H1 (cell line): Measurements from ENCODE around the gene DENND1A. TPM values are rescaled to one million over a fixed set of nuclear protein-coding genes. Genes with fewer than 3 reads are reported as not detected.

Experiments used
- CTCF ChIA-PET: fragments of 300-600 bp; sonication (Branson Sonifier 250); formaldehyde crosslinking; loops from one replicate; lab custom pipeline; 2021; ENCODE audit not compliant: partially characterized antibody; lab: Charles Lee
- POLR2A ChIA-PET: fragments of 300-600 bp; sonication (Branson Sonifier 250); formaldehyde crosslinking; loops from one replicate; lab custom pipeline; 2021; ENCODE audit warnings: inconsistent platforms; ENCODE audit not compliant: partially characterized antibody; lab: Charles Lee
- DNase-seq, 2 experiments: peaks; one replicate each; pipeline versions ENCODE4 v3.0.0 to v3.0.0-alpha.2; 2010 to 2022; ENCODE audit warnings: low spot score in 2 of 2, low read depth in 1 of 2, mixed read lengths in 1 of 2
- FAIRE-seq: peaks from 2 replicates; lab custom pipeline; 2011; peaks lifted over from hg19 to GRCh38; lab: Jason Lieb, UNC
- H2AFZ ChIP-seq: 2 replicates; pipeline ENCODE4 v1.8.1; 2012; ENCODE audit warnings: low read length, inconsistent platforms
- H2AK5ac ChIP-seq: 2 replicates; pipeline ENCODE4 v1.6.1; 2013; ENCODE audit warnings: low read depth, low read length
- H2BK120ac ChIP-seq: replicated peaks from 2 replicates; pipeline ENCODE3; 2013; ENCODE audit warnings: low read depth, low read length, inconsistent platforms
- H2BK12ac ChIP-seq: 2 replicates; pipeline ENCODE4 v1.6.1; 2013; ENCODE audit warnings: low read depth, low read length
- H2BK15ac ChIP-seq: 2 replicates; pipeline ENCODE4 v1.6.1; 2013; ENCODE audit warnings: low read length
- H2BK20ac ChIP-seq: 2 replicates; pipeline ENCODE4 v1.6.1; 2013; ENCODE audit warnings: low read length
- H2BK5ac ChIP-seq: 2 replicates; pipeline ENCODE4 v1.6.1; 2013; ENCODE audit warnings: low read depth, low read length
- H3K14ac ChIP-seq: 2 replicates; pipeline ENCODE4 v1.6.1; 2013; ENCODE audit warnings: inconsistent platforms; ENCODE audit not compliant: insufficient read length
- H3K18ac ChIP-seq: 2 replicates; pipeline ENCODE4 v1.6.1; 2013; ENCODE audit warnings: low read length; ENCODE audit errors: extremely low read depth
- H3K23ac ChIP-seq: 2 replicates; pipeline ENCODE4 v1.6.1; 2013; ENCODE audit warnings: inconsistent platforms; ENCODE audit not compliant: insufficient read length
- H3K23me2 ChIP-seq: 2 replicates; pipeline ENCODE4 v1.6.1; 2013; ENCODE audit warnings: low read depth, low read length
- H3K27ac ChIP-seq: 2 replicates; pipeline ENCODE4 v1.6.1; 2011; ENCODE audit warnings: low read depth, low read length, inconsistent platforms
- H3K27me3 ChIP-seq, 4 experiments: replicated peaks in 1 of 4; 1 replicate in 1 of 4; 2 replicates in 3 of 4; pipeline versions ENCODE4 v1.6.1 to v1.8.1; 2011 to 2013; ENCODE audit warnings: low read length in 3 of 4, mild to moderate bottlenecking in 3 of 4, inconsistent platforms in 2 of 4, mixed read lengths in 2 of 4, moderate library complexity in 1 of 4; ENCODE audit not compliant: control insufficient read depth in 3 of 4, insufficient read depth in 3 of 4; ENCODE audit errors: extremely low read depth in 1 of 4
- H3K36me3 ChIP-seq, 4 experiments: 2 replicates each; pipeline versions ENCODE4 v1.6.1 to v1.8.1; 2011 to 2013; ENCODE audit warnings: mild to moderate bottlenecking in 4 of 4, low read length in 3 of 4, moderate library complexity in 2 of 4, control low read depth in 1 of 4, inconsistent platforms in 1 of 4; ENCODE audit not compliant: insufficient read depth in 4 of 4, control insufficient read depth in 2 of 4
- H3K4ac ChIP-seq: replicated peaks from 2 replicates; pipeline ENCODE3; 2013; ENCODE audit warnings: low read length, low read depth, mixed read lengths, inconsistent platforms; ENCODE audit not compliant: insufficient read length
- H3K4me1 ChIP-seq, 4 experiments: replicated peaks in 1 of 4; 1 replicate in 1 of 4; 2 replicates in 3 of 4; pipeline versions ENCODE4 v1.6.1 to v1.8.1; 2011 to 2013; ENCODE audit warnings: low read length in 3 of 4, inconsistent platforms in 2 of 4, mixed read lengths in 1 of 4; ENCODE audit not compliant: insufficient read depth in 4 of 4, control insufficient read depth in 3 of 4
- H3K4me2 ChIP-seq, 2 experiments: 2 replicates each; pipeline versions ENCODE4 v1.6.1 to v1.8.1; 2011 to 2013; ENCODE audit warnings: low read depth in 2 of 2, low read length in 2 of 2, control low read depth in 1 of 2, inconsistent platforms in 1 of 2, mild to moderate bottlenecking in 1 of 2; ENCODE audit not compliant: insufficient read depth in 1 of 2
- H3K4me3 ChIP-seq, 4 experiments: fragments of 200-600, 300-600 bp in 1 of 4; sonication (generic), shearing (Covaris generic), sonication (Bioruptor Twin) in 1 of 4; 2 replicates each; pipeline versions ENCODE4 v1.5.1 to v1.8.1; 2011 to 2016; ENCODE audit warnings: low read length in 4 of 4, low read depth in 3 of 4, control low read depth in 2 of 4, inconsistent platforms in 2 of 4, mild to moderate bottlenecking in 2 of 4, mixed read lengths in 1 of 4, moderate library complexity in 1 of 4; ENCODE audit not compliant: insufficient read depth in 2 of 4; ENCODE audit errors: extremely low read depth in 1 of 4
- H3K56ac ChIP-seq: replicated peaks from 2 replicates; pipeline ENCODE3; 2013; ENCODE audit warnings: low read depth, mild to moderate bottlenecking, mixed read lengths, low read length, inconsistent platforms; ENCODE audit not compliant: insufficient read length
- H3K79me1 ChIP-seq: 2 replicates; pipeline ENCODE4 v1.6.1; 2013; ENCODE audit warnings: low read depth, low read length, control low read depth
- H3K79me2 ChIP-seq, 2 experiments: 2 replicates each; pipeline versions ENCODE4 v1.6.1 to v1.8.1; 2012 to 2013; ENCODE audit warnings: low read length in 2 of 2, mild to moderate bottlenecking in 2 of 2, inconsistent platforms in 1 of 2; ENCODE audit not compliant: insufficient read depth in 2 of 2, control insufficient read depth in 1 of 2
- H3K9ac ChIP-seq, 4 experiments: replicated peaks in 1 of 4; 1 replicate in 1 of 4; 2 replicates in 3 of 4; pipeline versions ENCODE4 v1.6.1 to v1.8.1; 2011 to 2013; ENCODE audit warnings: low read depth in 3 of 4, low read length in 3 of 4, control low read depth in 2 of 4, mild to moderate bottlenecking in 2 of 4, moderate library complexity in 2 of 4, inconsistent platforms in 1 of 4; ENCODE audit errors: extremely low read depth in 1 of 4
- H3K9me3 ChIP-seq, 2 experiments: 2 replicates each; pipeline versions ENCODE4 v1.6.1 to v1.8.1; 2012 to 2013; ENCODE audit warnings: mild to moderate bottlenecking in 2 of 2, moderate library complexity in 2 of 2, control low read depth in 1 of 2, inconsistent platforms in 1 of 2, low read depth in 1 of 2, low read length in 1 of 2, mixed read lengths in 1 of 2; ENCODE audit not compliant: insufficient read depth in 2 of 2
- H4K20me1 ChIP-seq, 2 experiments: replicated peaks in 1 of 2; 2 replicates each; pipeline versions ENCODE3 to v1.8.1; 2011 to 2013; ENCODE audit warnings: inconsistent platforms in 2 of 2, low read length in 2 of 2, mild to moderate bottlenecking in 1 of 2; ENCODE audit not compliant: insufficient read depth in 2 of 2, control insufficient read depth in 1 of 2
- H4K5ac ChIP-seq: 2 replicates; pipeline ENCODE4 v1.6.1; 2013; ENCODE audit warnings: low read length, low read depth, mixed read lengths, inconsistent platforms; ENCODE audit not compliant: insufficient read length
- H4K8ac ChIP-seq: 2 replicates; pipeline ENCODE4 v1.8.0; 2013; ENCODE audit warnings: mild to moderate bottlenecking, moderate library complexity, low read length, inconsistent platforms; ENCODE audit not compliant: insufficient read depth; ENCODE audit errors: extremely low read depth
- H4K91ac ChIP-seq: replicated peaks from 2 replicates; pipeline ENCODE3; 2013; ENCODE audit warnings: low read length, mixed read lengths, inconsistent platforms; ENCODE audit not compliant: insufficient read length
- BRCA1 ChIP-seq: IDR thresholded peaks from 2 replicates; pipeline ENCODE4 v1.6.1; 2012; ENCODE audit warnings: low read depth, low read length, improper control_type of control experiment
- WGBS, 2 experiments: shearing (Covaris generic) in 1 of 2; methylation state at CpG; one replicate each; pipeline versions ENCODE4 v1.1.6 to v1.1.7; 2013 to 2015; ENCODE audit warnings: low lambda C conversion rate in 2 of 2, mixed read lengths in 2 of 2, inconsistent platforms in 1 of 2, low coverage in 1 of 2, missing lambda C conversion rate in 1 of 2; ENCODE audit not compliant: insufficient replicate concordance in 2 of 2, insufficient coverage in 1 of 2, insufficient read length in 1 of 2; ENCODE audit errors: extremely low coverage in 1 of 2, missing lambda C conversion rate in 1 of 2; 5-methylcytosine and 5-hydroxymethylcytosine counted together
- polyA plus RNA-seq, 7 experiments: library from polyadenylated mRNA; depleted of rRNA in 3 of 7; stranded (reverse) in 5 of 7; unstranded in 2 of 7; fragments of >200 nt in 5 of 7; fragments of 200-250 nt in 2 of 7; gene quantifications; 1 replicate in 5 of 7; 2 replicates in 1 of 7; 4 replicates in 1 of 7; pipeline versions ENCODE4 v1.2.1 to v1.2.3, GENCODE V29; 2011 to 2013; ENCODE audit warnings: missing spikeins in 2 of 7, mixed read lengths in 2 of 7
- total RNA-seq: library from RNA; stranded (reverse); fragmentation: NEBNext Ultra II Directional; extraction: Animal tissue kit (Norgen Biotek cat#: 25700); gene quantifications from 2 replicates; pipeline ENCODE4 v1.2.1, GENCODE V29; 2021

DENND1A gene
- total and polyA plus RNA-seq, 2 of the 8 experiments (the other 6 are each of a cell fraction or from before 2014, with no cell fraction given) = 24.1 to 26.4 TPM

- H2BK5ac ChIP-seq = no peak overlapping the region
- no peak for FAIRE-seq
- H2AK5ac ChIP-seq = no peak overlapping the region
- no peak overlapping the region for H2BK12ac ChIP-seq
- H3K4ac ChIP-seq = no peak overlapping the region
- H2BK20ac ChIP-seq = no peak overlapping the region
- H3K79me2 ChIP-seq = no peaks in the 10 kb centered on the region
- H3K14ac ChIP-seq = no peak overlapping the region
- H3K23ac ChIP-seq = no peak overlapping the region
- no peak overlapping the region for H2AFZ ChIP-seq
- no peak overlapping the region for H2BK15ac ChIP-seq
- H3K36me3 ChIP-seq = no peaks in the 10 kb centered on the region
- no peak for DNase-seq
- peaks cover 3 to 5% of the 10 kb centered on the region in 2 experiments; a peak in 3 of 4 replicates for H3K9me3 ChIP-seq
- no peaks in the 10 kb centered on the region; a peak in 1 of 7 replicates for H3K27me3 ChIP-seq
- no peaks in the 10 kb centered on the region for H4K20me1 ChIP-seq
- CTCF ChIA-PET = no interaction called here
- H3K9ac ChIP-seq = no peak overlapping the region
- no peak overlapping the region for H4K8ac ChIP-seq
- no peaks in the 10 kb centered on the region for H3K79me1 ChIP-seq
- POLR2A ChIA-PET = no interaction called here
- no peak overlapping the region for H3K4me2 ChIP-seq
- no peak overlapping the region for H2BK120ac ChIP-seq
- H4K5ac ChIP-seq = no peak overlapping the region
- no peaks in the 10 kb centered on the region for H3K23me2 ChIP-seq
- no peak overlapping the region for H3K18ac ChIP-seq
- 83% methylated on average over 2 of the region's 2 CpGs; no CpG with 5 or more reads in 1 of the 2 experiments for WGBS, 2 experiments
- H3K27ac ChIP-seq = no peak overlapping the region
- no peaks in the 10 kb centered on the region; a peak in 1 of 7 replicates for H3K4me1 ChIP-seq
- H3K56ac ChIP-seq = no peak overlapping the region
- H3K4me3 ChIP-seq = no peak overlapping the region
- no peak overlapping the region for H4K91ac ChIP-seq
- TF ChIP-seq BRCA1 = no peak
Measured at GRCh38 chr9:123583646-123584045, 346.3 kb downstream of the DENND1A start.
